Spleen (tissue), 11 donors: ENCODE results near the gene FBXW5. TPM values are rescaled to one million over a fixed set of nuclear protein-coding genes. Genes with fewer than 3 reads are reported as not detected.

Experiments
- DNase-seq: peaks from one replicate; pipeline ENCODE4 v3.0.0-alpha.2; 2020
- H3K27ac ChIP-seq, 8 donors: fragments of 200-600 bp; sonication (generic) in 7 of 8; 1 replicate in 4 of 8; 2 replicates in 4 of 8; pipeline versions ENCODE4 v1.5.0 to v1.8.0; 2016 to 2021; ENCODE audit warnings: inconsistent platforms in 4 of 8, mild to moderate bottlenecking in 4 of 8, moderate library complexity in 1 of 8
- H3K27me3 ChIP-seq, 7 donors: fragments of 200-600 bp; sonication (generic) in 6 of 7; replicated peaks in 1 of 7; 1 replicate in 4 of 7; 2 replicates in 3 of 7; pipeline versions ENCODE4 v1.5.0 to v1.8.0; 2016 to 2021; ENCODE audit warnings: inconsistent platforms in 3 of 7, mild to moderate bottlenecking in 1 of 7
- H3K36me3 ChIP-seq, 6 donors: fragments of 200-600 bp; sonication (generic) in 5 of 6; 1 replicate in 4 of 6; 2 replicates in 2 of 6; pipeline versions ENCODE4 v1.5.0 to v1.8.0; 2016 to 2021; ENCODE audit warnings: inconsistent platforms in 2 of 6
- H3K4me1 ChIP-seq, 6 donors: fragments of 200-600 bp; sonication (generic) in 5 of 6; 1 replicate in 3 of 6; 2 replicates in 3 of 6; pipeline versions ENCODE4 v1.5.0 to v1.8.0; 2016 to 2021; ENCODE audit warnings: inconsistent platforms in 3 of 6
- H3K4me3 ChIP-seq, 8 donors: fragments of 200-600 bp; sonication (generic) in 7 of 8; 1 replicate in 4 of 8; 2 replicates in 4 of 8; pipeline versions ENCODE4 v1.5.0 to v1.8.0; 2016 to 2021; ENCODE audit warnings: inconsistent platforms in 4 of 8, mild to moderate bottlenecking in 4 of 8, moderate library complexity in 2 of 8
- H3K9me3 ChIP-seq, 8 donors: fragments of 200-600 bp; sonication (generic) in 7 of 8; 1 replicate in 4 of 8; 2 replicates in 4 of 8; pipeline versions ENCODE4 v1.5.0 to v1.8.0; 2016 to 2021; ENCODE audit warnings: inconsistent platforms in 4 of 8
- POLR2A ChIP-seq, 3 donors: fragments of 450-650 bp; IDR thresholded peaks; one replicate each; pipeline ENCODE4 v1.5.1; 2017; ENCODE audit warnings: antibody characterized with exemption in 3 of 3, mild to moderate bottlenecking in 1 of 3
- POLR2AphosphoS5 ChIP-seq, 3 donors: sonication (generic); formaldehyde crosslinking; IDR thresholded peaks; one replicate each; pipeline ENCODE4 v1.5.1; 2017; ENCODE audit warnings: antibody characterized with exemption in 3 of 3
- WGBS, 5 donors: extraction: QIAGEN DNeasy Blood & Tissue Kit in 3 of 5; methylation state at CpG; one replicate each; pipeline versions ENCODE4 v1.1.5 to v1.1.7; 2013 to 2018; 5-methylcytosine and 5-hydroxymethylcytosine counted together
- intact Hi-C: fragments of 100-400 bp; cut with DNase I; formaldehyde crosslinking; loops from one replicate; pipeline ENCODE4 v1.15.0; 2023; ENCODE audit warnings: low total_unique reads
- polyA plus RNA-seq, 3 donors: library from polyadenylated mRNA; stranded (reverse); fragments of 200-250 nt; gene quantifications; one replicate each; pipeline ENCODE4 v1.2.1, GENCODE V29; 2013
- total RNA-seq, 7 donors: library from RNA; depleted of rRNA in 3 of 7; stranded (reverse); fragments of >200 nt in 3 of 7; fragmentation: NEBNext Ultra II Directional in 4 of 7; extraction: Animal tissue kit (Norgen Biotek cat#: 25700) in 4 of 7; gene quantifications; one replicate each; pipeline versions ENCODE4 v1.1.0 to v1.2.1, GENCODE V29; 2016 to 2021
- TF ChIP-seq, protein P1 (sequence below), 11 experiments: fragments of 200-600 bp in 7 of 11; fragments of 450-650 bp in 4 of 11; sonication (generic) in 4 of 11; IDR thresholded peaks in 8 of 11; conservative IDR thresholded peaks in 3 of 11; 1 replicate in 7 of 11; 2 replicates in 4 of 11; pipeline versions ENCODE4 v1.4.0 to v1.8.0; 2016 to 2021; ENCODE audit warnings: antibody characterized with exemption in 11 of 11, inconsistent platforms in 4 of 11, mild to moderate bottlenecking in 1 of 11
- donor health status: healthy with polysubstance abuse.
- donor health status: DM: no; HTN: no; CAD: no; lungs with moderate emphysema.
- donor health status: DM: no; HTN: no; CAD: no.
- donor health status: Bipolar disorder and iron deficiency.
- donor health status: healthy.
- donor health status: DM: no; HTN: no; CAD: no.
- donor health status: DM: yes; HTN: yes; CAD: no.

Gene FBXW5
- total and polyA plus RNA-seq, 10 donors = 90.8 to 170 (median 114) TPM

DNA sequence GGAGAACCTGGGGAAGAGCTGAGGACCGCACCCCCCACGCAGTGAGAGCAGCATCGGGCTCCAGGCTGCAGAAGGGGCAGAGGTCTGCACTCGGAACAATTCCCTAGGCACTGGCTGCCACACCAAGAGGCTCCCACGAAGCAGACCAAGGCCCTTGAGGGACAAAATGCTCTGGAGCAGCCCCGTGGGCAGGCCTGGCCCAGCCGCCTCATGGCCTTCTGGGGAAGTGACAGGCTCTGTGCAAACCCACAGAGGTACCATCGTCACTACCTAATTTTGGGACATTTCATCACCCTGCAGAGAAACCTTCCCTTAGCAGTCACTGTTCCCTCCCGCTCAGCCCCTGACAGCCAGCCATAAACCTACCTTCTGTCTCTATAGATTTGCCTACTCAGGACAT lies 15.9 kb downstream of the FBXW5 start:
- TF ChIP-seq POLR2A (IDR thresholded peaks at IDR 0.05) (no peak), POLR2AphosphoS5 (IDR thresholded peaks at IDR 0.05) (peak in 2 of 3 donors; percentile 24 to 51)
- H3K27ac ChIP-seq = peak overlapping the region in 5 of 8 donors; percentile 11 to 60 (median 48)
- no peaks in the 10 kb centered on the region for H3K9me3 ChIP-seq
- no peak for DNase-seq
- H3K27me3 ChIP-seq = no peaks in the 10 kb centered on the region
- H3K4me1 ChIP-seq = peaks cover 0 to 17% (median 5%) of the 10 kb centered on the region in 6 donors
- peaks cover 0 to 61% (median 36%) of the 10 kb centered on the region in 6 donors for H3K36me3 ChIP-seq
- 70 to 85% (median 76%) methylated on average over 6 to 9 of the region's 9 CpGs for WGBS, 5 donors
- intact Hi-C loops = no loop called here
- H3K4me3 ChIP-seq = no peak overlapping the region

DNA sequence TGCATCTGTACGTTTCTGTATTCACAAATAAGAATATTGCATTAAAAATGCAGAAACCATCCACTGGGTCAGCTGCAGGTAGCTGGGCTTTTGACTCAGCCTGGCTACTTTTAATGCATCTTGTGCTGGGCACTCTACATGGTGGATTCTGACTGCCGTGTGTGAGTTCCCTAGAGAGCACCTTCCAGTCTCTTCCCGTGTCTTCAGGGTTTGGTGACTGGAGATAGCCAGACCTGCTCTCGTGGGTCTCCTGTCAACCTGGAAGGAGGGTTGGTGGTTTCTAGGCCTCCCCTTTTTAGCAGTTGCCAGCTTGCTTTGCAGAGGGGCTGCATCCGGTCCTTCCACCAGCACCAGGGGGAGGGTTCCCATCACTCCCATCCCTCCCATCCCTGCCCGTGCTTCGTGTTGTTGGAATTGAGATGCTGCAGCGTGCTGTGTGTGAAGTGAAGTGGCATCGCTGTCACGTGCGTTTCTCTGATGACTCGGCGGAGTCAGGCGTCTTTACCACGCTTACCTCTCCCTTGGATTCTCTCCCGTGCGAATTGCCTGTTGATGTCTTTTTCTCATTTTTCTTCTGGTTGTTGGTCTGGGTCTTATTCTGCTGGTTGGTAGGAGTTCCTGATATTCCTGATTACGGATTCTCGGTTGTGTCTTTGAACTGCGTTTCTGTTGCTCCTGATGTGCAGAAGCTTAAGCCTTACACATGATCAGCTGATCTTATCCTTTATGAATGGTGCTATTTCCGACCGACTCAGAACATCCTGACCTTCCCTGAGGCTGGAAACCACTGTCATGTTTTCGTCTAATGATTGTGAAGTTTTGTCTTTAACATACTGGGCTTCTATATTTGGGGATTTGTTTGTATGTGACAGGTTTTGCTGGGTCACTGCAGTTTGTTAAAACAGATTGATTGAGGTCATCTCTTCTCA lies 16.9 kb downstream of the FBXW5 start:
- intact Hi-C loops = no loop called here
- no peak for DNase-seq
- Histone ChIP-seq H3K27me3 (no peaks in the 10 kb centered on the region), H3K9me3 (no peaks in the 10 kb centered on the region), H3K36me3 (peaks cover 0 to 71% (median 39%) of the 10 kb centered on the region in 6 donors), H3K4me1 (peaks cover 0 to 17% (median 5%) of the 10 kb centered on the region in 6 donors), H3K27ac (peak overlapping the region in 2 of 8 donors; percentile 57 to 60), H3K4me3 (no peak overlapping the region)
- peak in 1 of 3 donors; percentile 12 for TF ChIP-seq POLR2AphosphoS5 (IDR thresholded peaks at IDR 0.05)
- TF ChIP-seq, protein P1, sequence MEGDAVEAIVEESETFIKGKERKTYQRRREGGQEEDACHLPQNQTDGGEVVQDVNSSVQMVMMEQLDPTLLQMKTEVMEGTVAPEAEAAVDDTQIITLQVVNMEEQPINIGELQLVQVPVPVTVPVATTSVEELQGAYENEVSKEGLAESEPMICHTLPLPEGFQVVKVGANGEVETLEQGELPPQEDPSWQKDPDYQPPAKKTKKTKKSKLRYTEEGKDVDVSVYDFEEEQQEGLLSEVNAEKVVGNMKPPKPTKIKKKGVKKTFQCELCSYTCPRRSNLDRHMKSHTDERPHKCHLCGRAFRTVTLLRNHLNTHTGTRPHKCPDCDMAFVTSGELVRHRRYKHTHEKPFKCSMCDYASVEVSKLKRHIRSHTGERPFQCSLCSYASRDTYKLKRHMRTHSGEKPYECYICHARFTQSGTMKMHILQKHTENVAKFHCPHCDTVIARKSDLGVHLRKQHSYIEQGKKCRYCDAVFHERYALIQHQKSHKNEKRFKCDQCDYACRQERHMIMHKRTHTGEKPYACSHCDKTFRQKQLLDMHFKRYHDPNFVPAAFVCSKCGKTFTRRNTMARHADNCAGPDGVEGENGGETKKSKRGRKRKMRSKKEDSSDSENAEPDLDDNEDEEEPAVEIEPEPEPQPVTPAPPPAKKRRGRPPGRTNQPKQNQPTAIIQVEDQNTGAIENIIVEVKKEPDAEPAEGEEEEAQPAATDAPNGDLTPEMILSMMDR (IDR thresholded peaks at IDR 0.05 in 8 of 11, conservative IDR thresholded peaks at IDR 0.05 in 3 of 11) = no peak
- no peak for TF ChIP-seq POLR2A (IDR thresholded peaks at IDR 0.05)
- WGBS, 5 donors = 79 to 88% (median 83%) methylated on average over 22 to 23 of the region's 23 CpGs

DNA sequence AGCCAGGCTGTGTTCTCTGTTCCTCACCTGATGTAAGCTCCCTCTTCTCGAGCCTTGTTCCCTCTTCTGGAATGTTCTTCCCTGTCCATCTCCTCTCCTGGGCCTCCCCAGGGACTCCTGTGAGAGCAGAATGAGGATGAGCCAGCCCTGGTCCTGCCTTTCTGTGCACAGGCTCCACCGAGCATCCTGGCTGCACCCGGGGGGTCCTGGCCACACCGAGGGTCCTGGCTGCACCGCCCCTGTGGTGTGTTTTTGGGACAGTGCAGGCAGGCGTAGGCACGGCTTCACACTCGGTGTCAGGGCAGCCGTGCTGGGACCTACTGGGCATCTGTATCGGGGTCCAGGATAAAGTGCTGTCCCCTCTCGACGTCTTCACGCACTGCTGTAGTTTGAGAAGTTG lies 17.8 kb downstream of the FBXW5 start:
- H3K4me1 ChIP-seq = peaks cover 0 to 17% (median 5%) of the 10 kb centered on the region in 6 donors
- no peaks in the 10 kb centered on the region for H3K9me3 ChIP-seq
- WGBS, 5 donors = 92 to 99% (median 95%) methylated on average over 12 to 13 of the region's 13 CpGs
- no peaks in the 10 kb centered on the region for H3K27me3 ChIP-seq
- no peak overlapping the region for H3K4me3 ChIP-seq
- H3K27ac ChIP-seq = peak overlapping the region in 1 of 8 donors; percentile 27
- TF ChIP-seq, protein P1 (IDR thresholded peaks at IDR 0.05 in 8 of 11, conservative IDR thresholded peaks at IDR 0.05 in 3 of 11) = no peak
- TF ChIP-seq POLR2AphosphoS5 (IDR thresholded peaks at IDR 0.05) = peak in 1 of 3 donors; percentile 15
- DNase-seq = no peak
- intact Hi-C loops = no loop called here
- peaks cover 0 to 79% (median 45%) of the 10 kb centered on the region in 6 donors for H3K36me3 ChIP-seq

DNA sequence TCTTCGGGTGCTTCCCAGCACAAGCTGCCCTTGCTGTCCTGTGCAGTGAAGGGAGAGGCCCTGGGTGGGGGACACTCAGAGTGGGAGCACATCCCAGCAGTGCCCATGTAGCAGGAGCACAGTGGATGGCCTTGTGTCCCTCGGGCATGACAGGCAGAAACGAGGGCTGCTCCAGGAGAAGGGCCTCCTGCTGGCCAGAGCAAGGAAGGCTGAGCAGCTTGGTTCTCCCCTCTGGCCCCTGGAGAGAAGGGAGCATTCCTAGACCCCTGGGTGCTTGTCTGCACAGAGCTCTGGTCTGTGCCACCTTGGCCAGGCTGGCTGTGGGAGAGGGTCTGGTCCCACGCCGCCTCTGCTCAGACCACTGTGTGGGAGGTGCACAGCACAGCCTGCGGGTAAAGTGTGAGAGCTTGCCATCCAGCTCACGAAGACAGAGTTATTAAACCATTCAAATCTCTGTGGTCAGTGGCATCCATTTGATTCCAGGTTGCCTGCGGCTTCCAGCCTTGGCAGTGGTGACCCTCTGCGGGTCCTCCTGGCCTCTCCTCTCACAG lies 18.3 kb downstream of the FBXW5 start:
- peak overlapping the region in 1 of 8 donors; percentile 27 for H3K27ac ChIP-seq
- H3K4me3 ChIP-seq = no peak overlapping the region
- no peaks in the 10 kb centered on the region for H3K27me3 ChIP-seq
- H3K4me1 ChIP-seq = peaks cover 0 to 17% (median 5%) of the 10 kb centered on the region in 6 donors
- TF ChIP-seq, protein P1 (IDR thresholded peaks at IDR 0.05 in 8 of 11, conservative IDR thresholded peaks at IDR 0.05 in 3 of 11) = peak in 1 of 11 experiments; percentile 4
- TF ChIP-seq POLR2A (IDR thresholded peaks at IDR 0.05) = no peak
- peak in 1 of 3 donors; percentile 8 for TF ChIP-seq POLR2AphosphoS5 (IDR thresholded peaks at IDR 0.05)
- no peak for DNase-seq
- no peaks in the 10 kb centered on the region for H3K9me3 ChIP-seq
- 75 to 97% (median 89%) methylated on average over 4 to 9 of the region's 9 CpGs for WGBS, 5 donors
- H3K36me3 ChIP-seq = peaks cover 0 to 84% (median 50%) of the 10 kb centered on the region in 6 donors
- intact Hi-C loops = no loop called here
